Neuron (in vitro differentiated cells): ENCODE data around the gene APOC1.
A peak's percentile ranks its signal among the peaks of the same experiment; 100 is the strongest.
"Not testable (repeated sequence)": the region's sequence is repeated elsewhere in the genome, so short reads cannot be mapped to it uniquely, and the experiment has no call there.

Experiments used
- H2AFZ ChIP-seq: one replicate; pipeline ENCODE4 v1.6.1; 2013; ENCODE audit warnings: low read depth, mild to moderate bottlenecking, inconsistent platforms, low read length, moderate library complexity
- H3K27me3 ChIP-seq: one replicate; pipeline ENCODE4 v1.6.1; 2013; ENCODE audit warnings: low read length; ENCODE audit not compliant: insufficient read depth
- H3K36me3 ChIP-seq: one replicate; pipeline ENCODE4 v1.6.1; 2013; ENCODE audit warnings: low read length; ENCODE audit not compliant: insufficient read depth
- H3K4me1 ChIP-seq: one replicate; pipeline ENCODE4 v1.6.1; 2013; ENCODE audit warnings: low read length; ENCODE audit not compliant: insufficient read depth
- H3K4me3 ChIP-seq: 2 replicates; pipeline ENCODE4 v1.5.1; 2013; ENCODE audit warnings: mild to moderate bottlenecking, low read length, moderate library complexity
- H3K9me3 ChIP-seq: one replicate; pipeline ENCODE4 v1.6.1; 2013; ENCODE audit warnings: low read length

APOC1 gene

DNA sequence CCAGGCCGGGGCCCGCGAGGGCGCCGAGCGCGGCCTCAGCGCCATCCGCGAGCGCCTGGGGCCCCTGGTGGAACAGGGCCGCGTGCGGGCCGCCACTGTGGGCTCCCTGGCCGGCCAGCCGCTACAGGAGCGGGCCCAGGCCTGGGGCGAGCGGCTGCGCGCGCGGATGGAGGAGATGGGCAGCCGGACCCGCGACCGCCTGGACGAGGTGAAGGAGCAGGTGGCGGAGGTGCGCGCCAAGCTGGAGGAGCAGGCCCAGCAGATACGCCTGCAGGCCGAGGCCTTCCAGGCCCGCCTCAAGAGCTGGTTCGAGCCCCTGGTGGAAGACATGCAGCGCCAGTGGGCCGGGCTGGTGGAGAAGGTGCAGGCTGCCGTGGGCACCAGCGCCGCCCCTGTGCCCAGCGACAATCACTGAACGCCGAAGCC, 5.6 kb upstream of the APOC1 start:
- peaks cover 2% of the 10 kb centered on the region for H3K27me3 ChIP-seq
- H3K36me3 ChIP-seq: no peaks in the 10 kb centered on the region
- H3K4me3 ChIP-seq: no peak overlapping the region
- H3K9me3 ChIP-seq: no peaks in the 10 kb centered on the region
- H3K4me1 ChIP-seq: peaks cover 4% of the 10 kb centered on the region
- no peak overlapping the region for H2AFZ ChIP-seq

DNA sequence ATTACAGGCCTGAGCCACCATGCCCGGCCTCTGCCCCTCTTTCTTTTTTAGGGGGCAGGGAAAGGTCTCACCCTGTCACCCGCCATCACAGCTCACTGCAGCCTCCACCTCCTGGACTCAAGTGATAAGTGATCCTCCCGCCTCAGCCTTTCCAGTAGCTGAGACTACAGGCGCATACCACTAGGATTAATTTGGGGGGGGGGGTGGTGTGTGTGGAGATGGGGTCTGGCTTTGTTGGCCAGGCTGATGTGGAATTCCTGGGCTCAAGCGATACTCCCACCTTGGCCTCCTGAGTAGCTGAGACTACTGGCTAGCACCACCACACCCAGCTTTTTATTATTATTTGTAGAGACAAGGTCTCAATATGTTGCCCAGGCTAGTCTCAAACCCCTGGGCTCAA, 4.6 kb upstream of the APOC1 start:
- H3K36me3 ChIP-seq: no peaks in the 10 kb centered on the region

DNA sequence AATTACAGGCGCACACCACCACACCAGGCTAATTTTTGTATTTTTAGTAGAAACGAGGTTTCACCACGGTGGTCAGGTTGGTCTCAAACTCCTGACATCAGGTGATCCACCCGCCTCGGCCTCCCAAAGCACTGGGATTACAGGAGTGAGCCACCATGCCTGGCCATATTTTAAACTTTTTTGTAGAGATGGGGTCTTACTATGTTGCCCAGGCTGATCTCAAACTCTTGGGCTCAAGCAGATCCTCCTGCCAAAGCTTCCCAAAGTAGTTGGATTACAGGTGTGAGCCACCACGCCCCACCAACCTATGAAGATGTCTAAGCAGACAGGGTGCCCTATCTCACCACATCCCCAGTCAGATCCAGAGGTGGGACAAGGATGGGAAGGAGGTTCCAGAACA, 2.5 kb upstream of the APOC1 start:
- H3K27me3 ChIP-seq, H3K4me1 ChIP-seq, H3K36me3 ChIP-seq, H3K4me3 ChIP-seq, H2AFZ ChIP-seq, H3K9me3 ChIP-seq: not testable (repeated sequence)

More for the DNA sequence above, 4.6 kb upstream of the APOC1 start:
- Histone ChIP-seq H3K9me3 (no peaks in the 10 kb centered on the region), H3K4me3 (no peak overlapping the region), H3K27me3 (peaks cover 8% of the 10 kb centered on the region), H3K4me1 (peaks cover 10% of the 10 kb centered on the region), H2AFZ (no peak overlapping the region)

DNA sequence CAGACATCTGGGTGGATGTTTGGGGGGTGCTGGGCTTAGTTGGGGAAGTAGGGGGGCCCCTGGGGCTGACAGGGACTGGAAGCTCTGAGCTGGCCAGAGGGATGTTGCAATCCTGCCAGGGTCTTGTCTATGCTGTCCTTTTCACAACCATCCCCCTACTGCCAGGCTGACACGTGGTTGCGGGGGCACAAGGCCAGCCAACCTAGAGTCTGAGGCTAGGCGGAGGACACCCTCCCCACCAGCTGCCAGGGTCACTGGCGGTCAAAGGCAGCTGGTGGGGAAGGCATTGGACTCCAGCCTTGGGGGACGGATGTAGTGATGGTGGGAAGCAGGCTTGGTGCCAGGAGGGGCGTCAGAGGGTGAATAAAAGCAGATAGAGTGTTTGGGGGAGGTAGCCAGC, 1.6 kb upstream of the APOC1 start:
- Histone ChIP-seq H2AFZ (no peak overlapping the region), H3K27me3 (peaks cover 8% of the 10 kb centered on the region), H3K4me1 (peaks cover 6% of the 10 kb centered on the region), H3K9me3 (no peaks in the 10 kb centered on the region), H3K36me3 (no peaks in the 10 kb centered on the region), H3K4me3 (no peak overlapping the region)

DNA sequence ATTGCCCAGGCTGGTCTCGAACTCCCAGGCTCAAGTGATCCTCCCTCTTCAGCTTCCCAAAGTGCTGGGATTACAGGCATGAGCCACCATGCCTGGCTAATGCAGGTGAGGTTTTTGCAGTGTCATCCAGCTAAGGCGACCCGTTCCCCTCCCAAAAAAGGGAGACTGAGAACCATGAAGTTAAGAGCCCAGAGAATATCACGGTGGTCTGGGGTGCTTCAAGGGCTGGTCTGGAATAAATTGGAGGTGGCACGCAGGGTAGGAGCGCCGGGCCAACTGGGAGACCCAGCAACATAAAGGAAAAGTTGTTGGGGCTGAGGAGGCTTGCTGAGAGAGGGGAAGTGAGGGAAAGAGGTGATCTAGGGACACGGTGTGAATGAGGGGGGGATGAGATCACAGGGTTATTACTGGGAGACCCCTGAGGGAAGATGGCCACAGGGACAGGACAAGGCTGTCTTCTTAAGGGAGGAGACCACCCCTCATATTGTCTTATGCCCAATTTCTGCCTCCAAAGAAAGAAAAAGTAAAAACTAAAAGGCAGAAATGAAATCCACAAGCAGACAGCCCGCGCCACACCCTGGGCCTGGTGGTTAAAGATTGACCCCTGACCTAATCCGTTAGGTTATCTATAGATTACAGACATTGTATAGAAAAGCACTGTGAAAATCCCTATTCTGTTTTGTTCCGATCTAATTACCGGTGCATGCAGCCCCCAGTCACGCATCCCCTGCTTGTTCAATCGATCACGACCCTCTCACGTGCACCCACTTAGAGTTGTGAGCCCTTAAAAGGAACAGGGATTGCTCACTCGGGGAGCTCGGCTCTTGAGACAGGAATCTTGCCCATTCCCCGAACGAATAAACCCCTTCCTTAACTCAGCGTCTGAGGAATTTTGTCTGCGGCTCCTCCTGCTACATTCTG, 636 bp upstream of the APOC1 start:
- H3K9me3 ChIP-seq, H3K4me1 ChIP-seq, H3K36me3 ChIP-seq, H3K27me3 ChIP-seq: not testable (repeated sequence)
- H3K4me3 ChIP-seq: peak overlapping the region; percentile 36
- peak overlapping the region; percentile 89 for H2AFZ ChIP-seq

GRCh38 chr19:44924243-44924725, 9.9 kb downstream of the APOC1 start:
- no peak overlapping the region for H2AFZ ChIP-seq
- H3K27me3 ChIP-seq: no peaks in the 10 kb centered on the region
- H3K4me1 ChIP-seq: no peaks in the 10 kb centered on the region
- no peaks in the 10 kb centered on the region for H3K9me3 ChIP-seq
- H3K36me3 ChIP-seq: no peaks in the 10 kb centered on the region
- no peak overlapping the region for H3K4me3 ChIP-seq

GRCh38 chr19:44925114-44925891, 10.9 kb downstream of the APOC1 start:
- H2AFZ ChIP-seq: no peak overlapping the region
- no peaks in the 10 kb centered on the region for H3K36me3 ChIP-seq
- no peaks in the 10 kb centered on the region for H3K4me1 ChIP-seq
- H3K4me3 ChIP-seq: no peak overlapping the region
- no peaks in the 10 kb centered on the region for H3K27me3 ChIP-seq
- H3K9me3 ChIP-seq: no peaks in the 10 kb centered on the region

GRCh38 chr19:44926245-44927077, 12.1 kb downstream of the APOC1 start:
- H3K36me3 ChIP-seq, H3K4me3 ChIP-seq, H3K4me1 ChIP-seq, H3K9me3 ChIP-seq, H3K27me3 ChIP-seq, H2AFZ ChIP-seq: not testable (repeated sequence)

- Histone ChIP-seq H3K4me1 (no peaks in the 10 kb centered on the region), H3K4me3 (no peak overlapping the region), H2AFZ (no peak overlapping the region), H3K36me3 (no peaks in the 10 kb centered on the region), H3K27me3 (no peaks in the 10 kb centered on the region), H3K9me3 (no peaks in the 10 kb centered on the region)
These were observed 13.3 kb downstream of the APOC1 start for GRCh38 chr19:44927746-44928145.

DNA sequence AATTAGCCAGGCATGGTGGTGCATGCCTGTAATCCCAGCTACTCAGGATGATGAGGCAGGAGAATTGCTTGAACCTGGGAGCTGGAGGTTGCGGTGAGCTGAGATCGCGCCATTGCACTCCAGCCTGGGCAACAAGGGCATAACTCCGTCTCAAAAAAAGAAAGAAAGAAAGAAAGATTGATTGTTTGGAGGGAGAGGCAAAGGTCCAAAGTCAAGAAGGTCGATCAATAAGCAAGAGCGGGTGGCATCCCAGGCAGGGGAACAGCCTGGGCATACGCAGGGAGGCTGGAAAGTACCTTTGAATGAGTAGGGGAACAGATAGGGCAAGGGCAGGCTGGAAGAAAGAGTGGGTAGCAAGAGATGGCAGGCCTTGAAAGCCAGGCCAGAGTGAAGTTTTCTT, 15.7 kb downstream of the APOC1 start:
- no peaks in the 10 kb centered on the region for H3K36me3 ChIP-seq
- H3K9me3 ChIP-seq: no peaks in the 10 kb centered on the region
- no peaks in the 10 kb centered on the region for H3K4me1 ChIP-seq
- H3K4me3 ChIP-seq: no peak overlapping the region
- H3K27me3 ChIP-seq: no peaks in the 10 kb centered on the region
- H2AFZ ChIP-seq: no peak overlapping the region

DNA sequence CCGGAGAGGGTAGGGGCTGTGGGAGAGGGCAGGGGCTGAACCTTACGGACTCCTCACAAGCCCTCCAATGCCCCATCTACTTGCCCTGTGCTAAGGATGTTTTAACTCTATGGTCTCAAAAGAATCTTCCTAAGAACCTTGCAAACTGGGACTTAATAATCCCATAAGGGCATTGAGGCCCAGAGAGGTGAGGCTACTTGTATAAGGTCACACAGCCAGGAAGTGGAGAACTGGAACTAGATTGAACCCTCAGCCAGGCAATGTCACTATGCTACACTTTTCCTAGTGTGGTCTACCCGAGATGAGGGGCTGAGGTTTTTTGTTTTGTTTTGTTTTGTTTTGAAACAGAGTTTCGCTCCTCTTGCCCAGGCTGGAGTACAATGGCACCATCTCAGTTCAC, 17.1 kb downstream of the APOC1 start:
- no peak overlapping the region for H2AFZ ChIP-seq
- no peaks in the 10 kb centered on the region for H3K9me3 ChIP-seq
- no peaks in the 10 kb centered on the region for H3K4me1 ChIP-seq
- no peaks in the 10 kb centered on the region for H3K36me3 ChIP-seq
- H3K27me3 ChIP-seq: no peaks in the 10 kb centered on the region
- no peak overlapping the region for H3K4me3 ChIP-seq

GRCh38 chr19:44939668-44940067, 25.3 kb downstream of the APOC1 start:
- no peaks in the 10 kb centered on the region for H3K27me3 ChIP-seq
- no peaks in the 10 kb centered on the region for H3K9me3 ChIP-seq
- H2AFZ ChIP-seq: no peak overlapping the region
- H3K4me1 ChIP-seq: no peaks in the 10 kb centered on the region
- H3K4me3 ChIP-seq: no peak overlapping the region
- H3K36me3 ChIP-seq: no peaks in the 10 kb centered on the region
